ENCODE data around the gene ATP11A.
"Not testable (repeated sequence)": the region's sequence is repeated elsewhere in the genome, so short reads cannot be mapped to it uniquely, and the experiment has no call there.

ATP11A gene

GRCh38 chr13:112776354-112776753, 86.5 kb downstream of the ATP11A start:
- no peak for DNase-seq (ENCODE audit: low read depth)

GRCh38 chr13:112776971-112777370, 87.1 kb downstream of the ATP11A start:
- DNase-seq (ENCODE audit: low read depth) = no peak

- no peak for DNase-seq (ENCODE audit: low read depth)
Observed at GRCh38 chr13:112777637-112778406, 88.0 kb downstream of the ATP11A start.

- no peak for DNase-seq (ENCODE audit: low read depth)
Observed at GRCh38 chr13:112779856-112780604, 90.2 kb downstream of the ATP11A start.

- no peak for DNase-seq (ENCODE audit: low read depth)
Observed at GRCh38 chr13:112781287-112781686, 91.4 kb downstream of the ATP11A start.

GRCh38 chr13:112781881-112782361, 92.1 kb downstream of the ATP11A start:
- no peak for DNase-seq (ENCODE audit: low read depth)

- no peak for DNase-seq (ENCODE audit: low read depth)
Observed at GRCh38 chr13:112782429-112783010, 92.7 kb downstream of the ATP11A start.

GRCh38 chr13:112783135-112783977, 93.5 kb downstream of the ATP11A start:
- DNase-seq (ENCODE audit: low read depth) = no peak

- no peak for DNase-seq (ENCODE audit: low read depth)
Observed at GRCh38 chr13:112783978-112784371, 94.1 kb downstream of the ATP11A start.

GRCh38 chr13:112784811-112785482, 95.1 kb downstream of the ATP11A start:
- DNase-seq (ENCODE audit: low read depth) = no peak

- DNase-seq (ENCODE audit: low read depth) = no peak
Observed at GRCh38 chr13:112785483-112785856, 95.6 kb downstream of the ATP11A start.

GRCh38 chr13:112786810-112787209, 97.0 kb downstream of the ATP11A start:
- DNase-seq (ENCODE audit: low read depth) = not testable (repeated sequence)

GRCh38 chr13:112790735-112791641, 101.2 kb downstream of the ATP11A start:
- DNase-seq (ENCODE audit: low read depth) = no peak

GRCh38 chr13:112791663-112792440, 102.0 kb downstream of the ATP11A start:
- no peak for DNase-seq (ENCODE audit: low read depth)

- DNase-seq (ENCODE audit: low read depth) = no peak
Observed at GRCh38 chr13:112792511-112792910, 102.7 kb downstream of the ATP11A start.

- no peak for DNase-seq (ENCODE audit: low read depth)
Observed at GRCh38 chr13:112793545-112794445, 104.0 kb downstream of the ATP11A start.

- DNase-seq (ENCODE audit: low read depth) = no peak
Observed at GRCh38 chr13:112795277-112795676, 105.4 kb downstream of the ATP11A start.

GRCh38 chr13:112796190-112796915, 106.5 kb downstream of the ATP11A start:
- no peak for DNase-seq (ENCODE audit: low read depth)
